Measurements from ENCODE around the gene HPSE2.

HPSE2 gene

DNA sequence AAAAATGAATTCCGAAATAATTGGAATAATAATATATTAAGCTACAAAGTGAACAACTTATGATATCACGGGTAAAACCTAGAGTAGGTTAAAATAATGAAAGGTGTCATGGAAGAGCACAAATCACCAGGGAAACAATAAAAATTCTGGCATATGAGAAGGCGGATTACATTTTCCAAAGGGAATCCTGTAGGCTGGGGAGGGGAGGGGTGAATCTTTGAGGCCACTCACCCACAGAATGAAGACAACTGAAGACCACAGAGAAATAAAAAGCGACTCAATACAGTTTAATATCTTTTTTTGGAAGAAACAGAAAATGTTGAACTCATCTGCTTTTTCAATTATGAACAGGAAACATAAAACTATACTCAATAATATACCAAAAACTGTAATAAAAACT lies 659.6 kb downstream of the HPSE2 start:
- TF ChIP-seq, protein P1, sequence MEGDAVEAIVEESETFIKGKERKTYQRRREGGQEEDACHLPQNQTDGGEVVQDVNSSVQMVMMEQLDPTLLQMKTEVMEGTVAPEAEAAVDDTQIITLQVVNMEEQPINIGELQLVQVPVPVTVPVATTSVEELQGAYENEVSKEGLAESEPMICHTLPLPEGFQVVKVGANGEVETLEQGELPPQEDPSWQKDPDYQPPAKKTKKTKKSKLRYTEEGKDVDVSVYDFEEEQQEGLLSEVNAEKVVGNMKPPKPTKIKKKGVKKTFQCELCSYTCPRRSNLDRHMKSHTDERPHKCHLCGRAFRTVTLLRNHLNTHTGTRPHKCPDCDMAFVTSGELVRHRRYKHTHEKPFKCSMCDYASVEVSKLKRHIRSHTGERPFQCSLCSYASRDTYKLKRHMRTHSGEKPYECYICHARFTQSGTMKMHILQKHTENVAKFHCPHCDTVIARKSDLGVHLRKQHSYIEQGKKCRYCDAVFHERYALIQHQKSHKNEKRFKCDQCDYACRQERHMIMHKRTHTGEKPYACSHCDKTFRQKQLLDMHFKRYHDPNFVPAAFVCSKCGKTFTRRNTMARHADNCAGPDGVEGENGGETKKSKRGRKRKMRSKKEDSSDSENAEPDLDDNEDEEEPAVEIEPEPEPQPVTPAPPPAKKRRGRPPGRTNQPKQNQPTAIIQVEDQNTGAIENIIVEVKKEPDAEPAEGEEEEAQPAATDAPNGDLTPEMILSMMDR (IDR thresholded peaks at IDR 0.05; ENCODE audit: low read depth, low read length, missing control alignments), result no peak
- DNase-seq (ENCODE audit: low read depth), result no peak
- H3K4me3 ChIP-seq (ENCODE audit: low read depth, low read length), result no peak overlapping the region

DNA sequence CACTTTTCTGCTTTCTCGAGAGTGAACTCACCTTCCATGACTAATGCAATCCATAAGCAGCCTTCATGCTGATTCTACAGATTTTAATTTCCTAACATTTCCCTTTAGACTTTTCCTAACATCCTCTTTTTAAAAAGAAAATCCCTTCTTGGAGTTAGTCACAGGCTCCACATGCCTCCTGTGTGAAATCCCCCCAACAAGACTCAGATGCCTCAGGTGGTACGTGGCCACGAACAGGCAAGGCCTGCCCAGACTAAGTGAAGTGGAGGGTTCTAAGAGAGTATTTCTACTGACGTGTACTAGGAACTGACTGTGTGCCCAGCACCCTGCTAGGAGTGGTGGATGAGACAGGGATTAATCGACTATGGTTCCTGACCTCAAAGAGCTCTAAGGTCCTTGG lies 663.1 kb downstream of the HPSE2 start:
- no peak for DNase-seq (ENCODE audit: low read depth)
- no peak overlapping the region for H3K4me3 ChIP-seq (ENCODE audit: low read depth, low read length)
- TF ChIP-seq, protein P1 (IDR thresholded peaks at IDR 0.05; ENCODE audit: low read depth, low read length, missing control alignments), result no peak

DNA sequence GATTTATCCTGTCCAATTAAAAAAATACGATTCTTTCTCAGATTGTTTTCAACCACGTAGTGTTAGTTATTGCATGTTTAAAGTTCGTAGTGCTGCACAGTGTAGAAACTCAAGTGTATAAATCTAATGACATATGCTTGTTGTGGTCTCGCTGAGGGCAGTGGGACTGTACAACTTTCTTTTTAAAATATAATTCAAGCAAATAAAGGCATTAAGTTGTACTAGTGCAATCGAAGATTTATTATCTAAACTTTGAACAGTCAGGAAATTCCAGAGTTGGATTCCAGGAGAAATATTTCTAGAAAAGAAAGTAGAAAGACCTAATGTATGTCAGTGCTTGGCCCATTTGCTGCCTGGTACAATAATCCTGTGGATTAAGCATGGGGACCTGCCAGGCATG lies 664.8 kb downstream of the HPSE2 start:
- DNase-seq (ENCODE audit: low read depth), result no peak
- TF ChIP-seq, protein P1 (IDR thresholded peaks at IDR 0.05; ENCODE audit: low read depth, low read length, missing control alignments), result no peak
- H3K4me3 ChIP-seq (ENCODE audit: low read depth, low read length), result no peak overlapping the region

- H3K4me3 ChIP-seq (ENCODE audit: low read depth, low read length), result no peak overlapping the region
- TF ChIP-seq, protein P1 (IDR thresholded peaks at IDR 0.05; ENCODE audit: low read depth, low read length, missing control alignments), result no peak
- DNase-seq (ENCODE audit: low read depth), result no peak
These were observed 665.8 kb downstream of the HPSE2 start for GRCh38 chr10:98569853-98570252.

DNA sequence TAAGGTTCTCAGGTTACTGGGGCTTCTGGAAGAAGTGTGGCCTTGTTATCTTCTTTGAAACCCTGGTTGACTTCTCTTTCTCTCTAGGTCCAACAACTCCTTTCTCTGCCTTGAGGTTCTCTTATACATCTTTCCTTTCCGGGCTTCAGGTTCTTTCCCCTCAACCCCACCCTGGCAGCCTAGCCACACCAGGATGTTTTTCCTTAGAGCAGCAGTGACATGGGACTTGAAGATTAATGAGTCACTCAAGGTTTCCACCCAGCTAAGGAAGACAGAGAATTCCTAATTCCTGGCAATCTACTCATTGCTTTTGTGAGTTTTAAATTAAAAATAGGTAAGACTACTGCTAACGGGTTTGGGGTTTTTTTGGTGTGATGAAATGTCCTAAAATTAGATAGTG lies 667.1 kb downstream of the HPSE2 start:
- DNase-seq (ENCODE audit: low read depth), result no peak
- TF ChIP-seq, protein P1 (IDR thresholded peaks at IDR 0.05; ENCODE audit: low read depth, low read length, missing control alignments), result no peak
- H3K4me3 ChIP-seq (ENCODE audit: low read depth, low read length), result no peak overlapping the region

- H3K4me3 ChIP-seq (ENCODE audit: low read depth, low read length), result no peak overlapping the region
- TF ChIP-seq, protein P1 (IDR thresholded peaks at IDR 0.05; ENCODE audit: low read depth, low read length, missing control alignments), result no peak
- no peak for DNase-seq (ENCODE audit: low read depth)
These were observed 668.1 kb downstream of the HPSE2 start for GRCh38 chr10:98567391-98568133.

DNA sequence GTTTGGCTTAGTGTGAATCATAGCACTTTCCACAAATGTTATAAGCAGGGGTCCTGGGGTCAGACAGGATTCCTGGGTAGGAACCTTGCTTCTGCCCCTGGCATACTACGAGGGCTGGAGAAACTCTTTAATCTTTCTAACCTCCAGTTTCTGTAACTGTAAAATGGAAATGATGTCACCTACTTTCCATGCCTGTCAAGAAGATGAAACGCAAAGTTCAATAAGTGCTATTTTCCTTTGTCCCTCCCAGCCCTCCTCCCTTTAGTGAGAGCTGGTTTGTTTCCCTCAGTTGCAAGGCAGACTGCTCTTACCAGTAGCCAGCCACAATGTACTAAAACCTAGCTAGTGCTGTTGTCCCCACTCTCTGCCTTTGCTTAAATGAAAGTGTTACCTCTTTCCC lies 671.8 kb downstream of the HPSE2 start:
- DNase-seq (ENCODE audit: low read depth), result no peak
- TF ChIP-seq, protein P1 (IDR thresholded peaks at IDR 0.05; ENCODE audit: low read depth, low read length, missing control alignments), result no peak

More for the DNA sequence above, 671.8 kb downstream of the HPSE2 start:
- H3K4me3 ChIP-seq (ENCODE audit: low read depth, low read length), result no peak overlapping the region
